Measurements from ENCODE around the gene EID2B. TPM values are rescaled to one million over a fixed set of nuclear protein-coding genes. Genes with fewer than 3 reads are reported as not detected.

The EID2B gene
- total RNA-seq, 1 experiment from 2014 or later: 2.3 TPM

- peaks cover 12% of the 10 kb centered on the region; the same call in 1 of the 2 replicates for H3K27me3 ChIP-seq (ENCODE audit: insufficient read depth, low read depth)
- H3F3A ChIP-seq (ENCODE audit: insufficient read depth, low read depth): no peaks in the 10 kb centered on the region; the same call in 1 of the 2 replicates
- no peaks in the 10 kb centered on the region for H3K9me2 ChIP-seq (ENCODE audit: insufficient read depth)
- no peak overlapping the region for H3K27ac ChIP-seq
- BruUV-seq (replicated peaks): no TSS peak
- H3K4me3 ChIP-seq: no peak overlapping the region
- H2AFZ ChIP-seq: no peak overlapping the region
- H3K4me2 ChIP-seq: no peak overlapping the region
- no peaks in the 10 kb centered on the region; the same call in 1 of the 2 replicates for H3K4me1 ChIP-seq (replicated peaks; ENCODE audit: insufficient read depth)
- H3K9me3 ChIP-seq (ENCODE audit: insufficient read depth, low read depth): no peaks in the 10 kb centered on the region
- ChIA-PET CTCF (no interaction called here), POLR2A (ENCODE audit: unreplicated experiment) (interaction anchor here (0.7 kb wide), 1 partner anchor 588 kb away, joined by 13 read pairs; no protein-coding TSS in a partner anchor)
- H3K36me3 ChIP-seq (ENCODE audit: low read depth): no peaks in the 10 kb centered on the region
- TF ChIP-seq EZH2 (IDR thresholded peaks at IDR 0.05; ENCODE audit: low read depth) (no peak), CTCF (conservative IDR thresholded peaks at IDR 0.05) (no peak)
- no peaks in the 10 kb centered on the region for H4K20me1 ChIP-seq (ENCODE audit: insufficient read depth)
- H3K79me2 ChIP-seq (ENCODE audit: low read depth): no peaks in the 10 kb centered on the region
- intact Hi-C loops (cut with micrococcal nuclease; ENCODE audit: unreplicated experiment): no loop called here
- no peak for DNase-seq
Measured at GRCh38 chr19:39544911-39545310, 12.3 kb upstream of the EID2B start.

GRCh38 chr19:39544226-39544903, 11.7 kb upstream of the EID2B start:
- TF ChIP-seq EZH2 (IDR thresholded peaks at IDR 0.05; ENCODE audit: low read depth): no peak
- no peak for TF ChIP-seq CTCF (conservative IDR thresholded peaks at IDR 0.05)
- no peak overlapping the region for H2AFZ ChIP-seq
- H3F3A ChIP-seq (ENCODE audit: insufficient read depth, low read depth): no peaks in the 10 kb centered on the region; the same call in 1 of the 2 replicates
- H3K4me2 ChIP-seq: no peak overlapping the region
- ChIA-PET POLR2A (ENCODE audit: unreplicated experiment) (interaction anchor here (0.7 kb wide), 1 partner anchor 588 kb away, joined by 13 read pairs; no protein-coding TSS in a partner anchor), CTCF (interaction anchor here (0.6 kb wide), 1 partner anchor 248 kb away, joined by 3 read pairs; no protein-coding TSS in a partner anchor)
- no peaks in the 10 kb centered on the region for H3K9me3 ChIP-seq (ENCODE audit: insufficient read depth, low read depth)
- no peaks in the 10 kb centered on the region for H3K9me2 ChIP-seq (ENCODE audit: insufficient read depth)
- peaks cover 12% of the 10 kb centered on the region; the same call in 1 of the 2 replicates for H3K27me3 ChIP-seq (ENCODE audit: insufficient read depth, low read depth)
- H4K20me1 ChIP-seq (ENCODE audit: insufficient read depth): no peaks in the 10 kb centered on the region
- intact Hi-C loops (cut with micrococcal nuclease; ENCODE audit: unreplicated experiment): no loop called here
- H3K36me3 ChIP-seq (ENCODE audit: low read depth): no peaks in the 10 kb centered on the region
- H3K27ac ChIP-seq: no peak overlapping the region
- DNase-seq: no peak
- peaks cover 1% of the 10 kb centered on the region; the same call in 1 of the 2 replicates for H3K79me2 ChIP-seq (ENCODE audit: low read depth)
- H3K4me1 ChIP-seq (replicated peaks; ENCODE audit: insufficient read depth): no peaks in the 10 kb centered on the region; the same call in 1 of the 2 replicates
- no peak overlapping the region for H3K4me3 ChIP-seq
- BruUV-seq (replicated peaks): no TSS peak

GRCh38 chr19:39543477-39543857, 10.8 kb upstream of the EID2B start:
- peaks cover 12% of the 10 kb centered on the region; the same call in 1 of the 2 replicates for H3K27me3 ChIP-seq (ENCODE audit: insufficient read depth, low read depth)
- no peaks in the 10 kb centered on the region for H3K36me3 ChIP-seq (ENCODE audit: low read depth)
- no peak overlapping the region for H3K4me3 ChIP-seq
- H3K79me2 ChIP-seq (ENCODE audit: low read depth): peaks cover 10% of the 10 kb centered on the region; the same call in 1 of the 2 replicates
- ChIA-PET POLR2A (ENCODE audit: unreplicated experiment) (no interaction called here), CTCF (no interaction called here)
- H2AFZ ChIP-seq: no peak overlapping the region
- no peak for DNase-seq
- H3F3A ChIP-seq (ENCODE audit: insufficient read depth, low read depth): no peaks in the 10 kb centered on the region; the same call in 1 of the 2 replicates
- H4K20me1 ChIP-seq (ENCODE audit: insufficient read depth): no peaks in the 10 kb centered on the region; the same call in 1 of the 2 replicates
- TF ChIP-seq CTCF (conservative IDR thresholded peaks at IDR 0.05) (no peak), EZH2 (IDR thresholded peaks at IDR 0.05; ENCODE audit: low read depth) (no peak)
- peaks cover 7% of the 10 kb centered on the region for H3K4me1 ChIP-seq (replicated peaks; ENCODE audit: insufficient read depth)
- no peak overlapping the region for H3K27ac ChIP-seq
- no peaks in the 10 kb centered on the region for H3K9me3 ChIP-seq (ENCODE audit: insufficient read depth, low read depth)
- no peak overlapping the region for H3K4me2 ChIP-seq
- no TSS peak for BruUV-seq (replicated peaks)
- intact Hi-C loops (cut with micrococcal nuclease; ENCODE audit: unreplicated experiment): no loop called here
- no peaks in the 10 kb centered on the region for H3K9me2 ChIP-seq (ENCODE audit: insufficient read depth)
